Mucosa of stomach (tissue), 1 donor: ENCODE results near the gene PLCL1.

Source experiments
- H3K27me3 ChIP-seq: one replicate; pipeline ENCODE4 v1.7.0; 2013; ENCODE audit warnings: mild to moderate bottlenecking, low read length; ENCODE audit not compliant: control insufficient read depth, insufficient read depth
- H3K36me3 ChIP-seq: one replicate; pipeline ENCODE4 v1.7.0; 2013; ENCODE audit warnings: low read length; ENCODE audit not compliant: control insufficient read depth, insufficient read depth
- H3K4me1 ChIP-seq: one replicate; pipeline ENCODE4 v1.7.0; 2013; ENCODE audit warnings: mild to moderate bottlenecking, low read length; ENCODE audit not compliant: control insufficient read depth, insufficient read depth
- H3K4me3 ChIP-seq: one replicate; pipeline ENCODE4 v1.7.0; 2013; ENCODE audit warnings: low read length
- H3K9ac ChIP-seq: one replicate; pipeline ENCODE4 v1.7.0; 2013; ENCODE audit warnings: mild to moderate bottlenecking, low read length, moderate library complexity
- H3K9me3 ChIP-seq: one replicate; pipeline ENCODE4 v1.7.0; 2013; ENCODE audit warnings: mild to moderate bottlenecking, low read length, moderate library complexity; ENCODE audit not compliant: control insufficient read depth
- donor health status: Pancreatic carcinoma.

The PLCL1 gene

GRCh38 chr2:197938555-197938954 lies 134.2 kb downstream of the PLCL1 start:
- no peaks in the 10 kb centered on the region for H3K9me3 ChIP-seq
- no peaks in the 10 kb centered on the region for H3K4me1 ChIP-seq
- no peak overlapping the region for H3K9ac ChIP-seq
- no peak overlapping the region for H3K4me3 ChIP-seq
- no peaks in the 10 kb centered on the region for H3K36me3 ChIP-seq
- H3K27me3 ChIP-seq = no peaks in the 10 kb centered on the region

GRCh38 chr2:197939787-197940186 lies 135.4 kb downstream of the PLCL1 start:
- no peak overlapping the region for H3K4me3 ChIP-seq
- no peak overlapping the region for H3K9ac ChIP-seq
- H3K4me1 ChIP-seq = no peaks in the 10 kb centered on the region
- H3K27me3 ChIP-seq = no peaks in the 10 kb centered on the region
- H3K9me3 ChIP-seq = no peaks in the 10 kb centered on the region
- H3K36me3 ChIP-seq = no peaks in the 10 kb centered on the region

GRCh38 chr2:197940382-197940781 lies 136.0 kb downstream of the PLCL1 start:
- no peak overlapping the region for H3K9ac ChIP-seq
- H3K27me3 ChIP-seq = no peaks in the 10 kb centered on the region
- H3K4me1 ChIP-seq = no peaks in the 10 kb centered on the region
- H3K36me3 ChIP-seq = no peaks in the 10 kb centered on the region
- no peak overlapping the region for H3K4me3 ChIP-seq
- no peaks in the 10 kb centered on the region for H3K9me3 ChIP-seq

- Histone ChIP-seq H3K4me3 (no peak overlapping the region), H3K36me3 (no peaks in the 10 kb centered on the region), H3K9me3 (no peaks in the 10 kb centered on the region), H3K4me1 (no peaks in the 10 kb centered on the region), H3K9ac (no peak overlapping the region), H3K27me3 (no peaks in the 10 kb centered on the region)
Measured at GRCh38 chr2:197941715-197942114, 137.3 kb downstream of the PLCL1 start.

- no peak overlapping the region for H3K4me3 ChIP-seq
- no peak overlapping the region for H3K9ac ChIP-seq
- H3K36me3 ChIP-seq = no peaks in the 10 kb centered on the region
- no peaks in the 10 kb centered on the region for H3K27me3 ChIP-seq
- H3K9me3 ChIP-seq = no peaks in the 10 kb centered on the region
- H3K4me1 ChIP-seq = no peaks in the 10 kb centered on the region
Measured at GRCh38 chr2:197943731-197944130, 139.3 kb downstream of the PLCL1 start.

GRCh38 chr2:197944416-197945096 lies 140.2 kb downstream of the PLCL1 start:
- Histone ChIP-seq H3K4me3 (no peak overlapping the region), H3K27me3 (no peaks in the 10 kb centered on the region), H3K4me1 (no peaks in the 10 kb centered on the region), H3K9me3 (no peaks in the 10 kb centered on the region), H3K9ac (no peak overlapping the region), H3K36me3 (no peaks in the 10 kb centered on the region)

- Histone ChIP-seq H3K36me3 (no peaks in the 10 kb centered on the region), H3K9me3 (no peaks in the 10 kb centered on the region), H3K4me1 (no peaks in the 10 kb centered on the region), H3K27me3 (no peaks in the 10 kb centered on the region), H3K9ac (no peak overlapping the region), H3K4me3 (no peak overlapping the region)
Measured at GRCh38 chr2:197946562-197946961, 142.2 kb downstream of the PLCL1 start.

- Histone ChIP-seq H3K9me3 (no peaks in the 10 kb centered on the region), H3K27me3 (no peaks in the 10 kb centered on the region), H3K36me3 (no peaks in the 10 kb centered on the region), H3K9ac (no peak overlapping the region), H3K4me3 (no peak overlapping the region), H3K4me1 (no peaks in the 10 kb centered on the region)
Measured at GRCh38 chr2:197947219-197947757, 142.9 kb downstream of the PLCL1 start.

- Histone ChIP-seq H3K36me3 (no peaks in the 10 kb centered on the region), H3K27me3 (no peaks in the 10 kb centered on the region), H3K9me3 (no peaks in the 10 kb centered on the region), H3K9ac (no peak overlapping the region), H3K4me3 (no peak overlapping the region), H3K4me1 (no peaks in the 10 kb centered on the region)
Measured at GRCh38 chr2:197949224-197949623, 144.8 kb downstream of the PLCL1 start.

- H3K4me1 ChIP-seq = no peaks in the 10 kb centered on the region
- H3K9ac ChIP-seq = no peak overlapping the region
- H3K4me3 ChIP-seq = no peak overlapping the region
- no peaks in the 10 kb centered on the region for H3K9me3 ChIP-seq
- H3K27me3 ChIP-seq = no peaks in the 10 kb centered on the region
- no peaks in the 10 kb centered on the region for H3K36me3 ChIP-seq
Measured at GRCh38 chr2:197950006-197950405, 145.6 kb downstream of the PLCL1 start.

- H3K4me3 ChIP-seq = no peak overlapping the region
- no peak overlapping the region for H3K9ac ChIP-seq
- no peaks in the 10 kb centered on the region for H3K36me3 ChIP-seq
- H3K9me3 ChIP-seq = no peaks in the 10 kb centered on the region
- H3K27me3 ChIP-seq = no peaks in the 10 kb centered on the region
- H3K4me1 ChIP-seq = no peaks in the 10 kb centered on the region
Measured at GRCh38 chr2:197950724-197951123, 146.3 kb downstream of the PLCL1 start.

GRCh38 chr2:197952540-197953202 lies 148.3 kb downstream of the PLCL1 start:
- Histone ChIP-seq H3K9ac (no peak overlapping the region), H3K36me3 (no peaks in the 10 kb centered on the region), H3K27me3 (no peaks in the 10 kb centered on the region), H3K9me3 (no peaks in the 10 kb centered on the region), H3K4me3 (no peak overlapping the region), H3K4me1 (no peaks in the 10 kb centered on the region)
